ACC112 (cell line): ENCODE data around the gene FRMD8.
A peak's percentile ranks its signal among the peaks of the same experiment; 100 is the strongest.
"Not testable (repeated sequence)": the region's sequence is repeated elsewhere in the genome, so short reads cannot be mapped to it uniquely, and the experiment has no call there.

ENCODE experiments used
- H2AFZ ChIP-seq: fragments of 200-600 bp; sonication (generic); one replicate; pipeline ENCODE4 v1.6.0; 2017; ENCODE audit warnings: antibody characterized with exemption, low read length; ENCODE audit not compliant: unreplicated experiment
- H3K27ac ChIP-seq: fragments of 200-600 bp; sonication (generic); 2 replicates; pipeline ENCODE4 v1.5.1; 2014; ENCODE audit warnings: low read depth, mild to moderate bottlenecking, antibody characterized with exemption, low read length, moderate library complexity
- H3K27me3 ChIP-seq: fragments of 200-600 bp; sonication (generic); 2 replicates; pipeline ENCODE4 v1.6.1; 2014; ENCODE audit warnings: mild to moderate bottlenecking, antibody characterized with exemption, low read length, moderate library complexity, mixed read lengths; ENCODE audit not compliant: insufficient read depth
- H3K36me3 ChIP-seq: fragments of 200-600 bp; sonication (generic); 2 replicates; pipeline ENCODE4 v1.6.1; 2016; ENCODE audit warnings: mild to moderate bottlenecking, antibody characterized with exemption, low read length, moderate library complexity, mixed read lengths; ENCODE audit not compliant: insufficient read depth
- H3K4me1 ChIP-seq: fragments of 200-600 bp; sonication (generic); one replicate; pipeline ENCODE4 v1.6.1; 2016; ENCODE audit warnings: low read length, mixed read lengths; ENCODE audit not compliant: insufficient read depth, unreplicated experiment, control insufficient read depth
- H3K4me3 ChIP-seq: fragments of 200-600 bp; sonication (generic); 2 replicates; pipeline ENCODE4 v1.5.1; 2014; ENCODE audit warnings: mild to moderate bottlenecking, low read depth, low read length
- H3K79me2 ChIP-seq: fragments of 200-600 bp; sonication (generic); one replicate; pipeline ENCODE4 v1.6.0; 2016; ENCODE audit warnings: low read length; ENCODE audit not compliant: control insufficient read depth, unreplicated experiment, insufficient read depth

FRMD8 gene

GRCh38 chr11:65451301-65451700 lies 64.9 kb downstream of the FRMD8 start:
- H3K79me2 ChIP-seq = peaks cover 14% of the 10 kb centered on the region
- H2AFZ ChIP-seq, H3K4me3 ChIP-seq, H3K27me3 ChIP-seq, H3K27ac ChIP-seq, H3K36me3 ChIP-seq: not testable (repeated sequence)
- H3K4me1 ChIP-seq = peaks cover 39% of the 10 kb centered on the region

- not testable (repeated sequence) for H3K27me3 ChIP-seq, H3K4me3 ChIP-seq, H2AFZ ChIP-seq, H3K36me3 ChIP-seq
- Histone ChIP-seq H3K4me1 (peaks cover 38% of the 10 kb centered on the region), H3K79me2 (peaks cover 18% of the 10 kb centered on the region), H3K27ac (peak overlapping the region; percentile 81)
These were observed 65.8 kb downstream of the FRMD8 start for GRCh38 chr11:65452259-65452658.

GRCh38 chr11:65452806-65453490 lies 66.5 kb downstream of the FRMD8 start:
- H3K4me3 ChIP-seq = no peak overlapping the region
- peaks cover 18% of the 10 kb centered on the region for H3K79me2 ChIP-seq
- peaks cover 36% of the 10 kb centered on the region for H3K4me1 ChIP-seq

GRCh38 chr11:65454311-65454695 lies 67.9 kb downstream of the FRMD8 start:
- H3K4me3 ChIP-seq = peak overlapping the region; percentile 82
- no peak overlapping the region for H2AFZ ChIP-seq
- H3K27me3 ChIP-seq = no peaks in the 10 kb centered on the region
- H3K27ac ChIP-seq = peak overlapping the region; percentile 81
- H3K4me1 ChIP-seq = peaks cover 29% of the 10 kb centered on the region
- H3K79me2 ChIP-seq = peaks cover 18% of the 10 kb centered on the region
- H3K36me3 ChIP-seq = peaks cover 7% of the 10 kb centered on the region; the same call in 1 of the 2 replicates

More at GRCh38 chr11:65452806-65453490, 66.5 kb downstream of the FRMD8 start:
- H2AFZ ChIP-seq = no peak overlapping the region
- peak overlapping the region; percentile 81 for H3K27ac ChIP-seq
- no peaks in the 10 kb centered on the region for H3K27me3 ChIP-seq
- H3K36me3 ChIP-seq = peaks cover 9% of the 10 kb centered on the region; the same call in 1 of the 2 replicates

- peaks cover 29% of the 10 kb centered on the region for H3K4me1 ChIP-seq
- peaks cover 7% of the 10 kb centered on the region; the same call in 1 of the 2 replicates for H3K36me3 ChIP-seq
- no peaks in the 10 kb centered on the region for H3K27me3 ChIP-seq
- H3K79me2 ChIP-seq = peaks cover 18% of the 10 kb centered on the region
- peak overlapping the region; percentile 81 for H3K27ac ChIP-seq
- H3K4me3 ChIP-seq = peak overlapping the region; percentile 82
- no peak overlapping the region for H2AFZ ChIP-seq
These were observed 68.4 kb downstream of the FRMD8 start for GRCh38 chr11:65454696-65455456.

GRCh38 chr11:65456418-65456817 lies 70.0 kb downstream of the FRMD8 start:
- Histone ChIP-seq H3K4me1 (peaks cover 29% of the 10 kb centered on the region), H3K79me2 (peaks cover 18% of the 10 kb centered on the region), H3K4me3 (peak overlapping the region; percentile 22), H3K36me3 (peaks cover 7% of the 10 kb centered on the region; the same call in 1 of the 2 replicates), H3K27me3 (no peaks in the 10 kb centered on the region), H3K27ac (no peak overlapping the region), H2AFZ (no peak overlapping the region)

- Histone ChIP-seq H3K79me2 (peaks cover 13% of the 10 kb centered on the region), H2AFZ (no peak overlapping the region), H3K4me3 (no peak overlapping the region), H3K4me1 (peaks cover 13% of the 10 kb centered on the region), H3K27ac (no peak overlapping the region), H3K27me3 (no peaks in the 10 kb centered on the region), H3K36me3 (peaks cover 7% of the 10 kb centered on the region; the same call in 1 of the 2 replicates)
These were observed 73.1 kb downstream of the FRMD8 start for GRCh38 chr11:65459552-65459951.
